CD14-positive monocyte (primary cell): ENCODE data around the gene PI4KA. TPM values are rescaled to one million over a fixed set of nuclear protein-coding genes. Genes with fewer than 3 reads are reported as not detected.
"Not testable (repeated sequence)": the region's sequence is repeated elsewhere in the genome, so short reads cannot be mapped to it uniquely, and the experiment has no call there.

Source experiments
- DNase-seq, 3 donors: peaks; one replicate each; pipeline ENCODE4 v3.0.0-alpha.2; 2011 to 2022
- H2AFZ ChIP-seq: 2 replicates; pipeline ENCODE4 v1.6.0; 2012; ENCODE audit warnings: mild to moderate bottlenecking, low read depth, low read length, inconsistent platforms; ENCODE audit not compliant: insufficient read depth, poor library complexity, severe bottlenecking
- H3K27ac ChIP-seq, 2 donors: 1 replicate in 1 of 2; 2 replicates in 1 of 2; pipeline ENCODE4 v1.5.1; 2012 to 2013; ENCODE audit warnings: low read length in 2 of 2, control low read depth in 1 of 2, inconsistent platforms in 1 of 2, low read depth in 1 of 2, mild to moderate bottlenecking in 1 of 2
- H3K27me3 ChIP-seq, 2 donors: one replicate each; pipeline versions ENCODE4 v1.6.0 to v1.6.1; 2011 to 2013; ENCODE audit warnings: low read length in 2 of 2; ENCODE audit not compliant: control insufficient read depth in 2 of 2, insufficient read depth in 2 of 2
- H3K36me3 ChIP-seq, 2 donors: replicated peaks in 1 of 2; 1 replicate in 1 of 2; 2 replicates in 1 of 2; pipeline versions ENCODE4 v1.5.1 to v1.6.1; 2012 to 2013; ENCODE audit warnings: low read length in 2 of 2, control low read depth in 1 of 2, inconsistent platforms in 1 of 2, mild to moderate bottlenecking in 1 of 2; ENCODE audit not compliant: insufficient read depth in 2 of 2, control insufficient read depth in 1 of 2
- H3K4me1 ChIP-seq, 2 donors: 1 replicate in 1 of 2; 2 replicates in 1 of 2; pipeline versions ENCODE4 v1.5.1 to v1.6.1; 2012 to 2013; ENCODE audit warnings: low read length in 2 of 2, control low read depth in 1 of 2, inconsistent platforms in 1 of 2, mild to moderate bottlenecking in 1 of 2, moderate library complexity in 1 of 2; ENCODE audit not compliant: insufficient read depth in 2 of 2, control insufficient read depth in 1 of 2
- H3K4me2 ChIP-seq: replicated peaks from 2 replicates; pipeline ENCODE3; 2012; ENCODE audit warnings: low read length, moderate library complexity, mild to moderate bottlenecking; ENCODE audit not compliant: poor library complexity, severe bottlenecking; ENCODE audit errors: extremely low read depth
- H3K4me3 ChIP-seq, 3 experiments: fragments of 200-600 bp in 1 of 3; sonication (generic) in 1 of 3; replicated peaks in 1 of 3; 1 replicate in 2 of 3; 2 replicates in 1 of 3; pipeline ENCODE4 v1.5.1; 2011 to 2013; ENCODE audit warnings: low read length in 3 of 3, mild to moderate bottlenecking in 3 of 3, control low read depth in 2 of 3, low read depth in 2 of 3, inconsistent platforms in 1 of 3, moderate library complexity in 1 of 3
- H3K79me2 ChIP-seq: 2 replicates; pipeline ENCODE4 v1.6.0; 2012; ENCODE audit warnings: mild to moderate bottlenecking, control low read depth, inconsistent platforms, low read length, moderate library complexity; ENCODE audit not compliant: insufficient read depth
- H3K9ac ChIP-seq: 2 replicates; pipeline ENCODE4 v1.6.0; 2017; ENCODE audit warnings: low read length, mild to moderate bottlenecking; ENCODE audit not compliant: insufficient read depth, poor library complexity, severe bottlenecking
- H3K9me3 ChIP-seq, 2 donors: replicated peaks in 1 of 2; 1 replicate in 1 of 2; 2 replicates in 1 of 2; pipeline versions ENCODE4 v1.5.1 to v1.6.1; 2012 to 2013; ENCODE audit warnings: low read length in 2 of 2, control low read depth in 1 of 2; ENCODE audit not compliant: control insufficient read depth in 1 of 2, insufficient read depth in 1 of 2
- H4K20me1 ChIP-seq: 2 replicates; pipeline ENCODE4 v1.6.0; 2012; ENCODE audit warnings: mild to moderate bottlenecking, low read length, control low read depth, moderate library complexity; ENCODE audit not compliant: insufficient read depth
- H3K27ac Mint-ChIP-seq, 7 donors: one replicate each; pipeline ENCODE4 v1.8.0; 2020; ENCODE audit warnings: mild to moderate bottlenecking in 7 of 7, mixed read lengths in 7 of 7, moderate library complexity in 6 of 7, inconsistent platforms in 2 of 7
- H3K27me3 Mint-ChIP-seq, 3 donors: one replicate each; pipeline ENCODE4 v1.8.0; 2021 to 2022; ENCODE audit warnings: low read depth in 3 of 3, mild to moderate bottlenecking in 3 of 3, mixed read lengths in 3 of 3, moderate library complexity in 3 of 3, inconsistent platforms in 1 of 3
- H3K36me3 Mint-ChIP-seq, 2 donors: one replicate each; pipeline ENCODE4 v1.8.0; 2020; ENCODE audit warnings: mixed read lengths in 2 of 2, inconsistent platforms in 1 of 2, mild to moderate bottlenecking in 1 of 2
- H3K4me1 Mint-ChIP-seq: one replicate; pipeline ENCODE4 v1.8.0; 2020; ENCODE audit warnings: mild to moderate bottlenecking, mixed read lengths
- H3K4me3 Mint-ChIP-seq, 2 donors: one replicate each; pipeline ENCODE4 v1.8.0; 2020; ENCODE audit warnings: mild to moderate bottlenecking in 2 of 2, mixed read lengths in 2 of 2, moderate library complexity in 1 of 2
- H3K9me3 Mint-ChIP-seq, 7 donors: one replicate each; pipeline ENCODE4 v1.8.0; 2020 to 2022; ENCODE audit warnings: mixed read lengths in 7 of 7, mild to moderate bottlenecking in 6 of 7, moderate library complexity in 6 of 7, inconsistent platforms in 2 of 7
- WGBS: methylation state at CpG from one replicate; pipeline ENCODE4 v1.1.5; 2013; ENCODE audit warnings: missing lambda C conversion rate; ENCODE audit not compliant: insufficient coverage; 5-methylcytosine and 5-hydroxymethylcytosine counted together
- intact Hi-C, 2 donors: fragments of 100-400 bp; cut with micrococcal nuclease; formaldehyde crosslinking; loops; one replicate each; pipeline versions ENCODE4 v1.15.0 to v1.15.1; 2023
- polyA plus RNA-seq, 3 donors: library from polyadenylated mRNA; depleted of rRNA in 1 of 3; unstranded in 2 of 3; stranded (reverse) in 1 of 3; fragments of 300-500 nt in 2 of 3; fragments of >200 nt in 1 of 3; fragmentation: Illumina TruSeq in 2 of 3; gene quantifications; 1 replicate in 2 of 3; 2 replicates in 1 of 3; pipeline ENCODE4 v1.2.3, GENCODE V29; 2012 to 2021
- TF ChIP-seq, protein P1 (sequence below): fragments of 200-600 bp; IDR thresholded peaks from one replicate; pipeline ENCODE4 v1.8.0; 2022; ENCODE audit warnings: antibody characterized with exemption, mild to moderate bottlenecking

PI4KA gene
- polyA plus RNA-seq, 3 donors, result 22.8 to 74.4 (median 38.2) TPM

DNA sequence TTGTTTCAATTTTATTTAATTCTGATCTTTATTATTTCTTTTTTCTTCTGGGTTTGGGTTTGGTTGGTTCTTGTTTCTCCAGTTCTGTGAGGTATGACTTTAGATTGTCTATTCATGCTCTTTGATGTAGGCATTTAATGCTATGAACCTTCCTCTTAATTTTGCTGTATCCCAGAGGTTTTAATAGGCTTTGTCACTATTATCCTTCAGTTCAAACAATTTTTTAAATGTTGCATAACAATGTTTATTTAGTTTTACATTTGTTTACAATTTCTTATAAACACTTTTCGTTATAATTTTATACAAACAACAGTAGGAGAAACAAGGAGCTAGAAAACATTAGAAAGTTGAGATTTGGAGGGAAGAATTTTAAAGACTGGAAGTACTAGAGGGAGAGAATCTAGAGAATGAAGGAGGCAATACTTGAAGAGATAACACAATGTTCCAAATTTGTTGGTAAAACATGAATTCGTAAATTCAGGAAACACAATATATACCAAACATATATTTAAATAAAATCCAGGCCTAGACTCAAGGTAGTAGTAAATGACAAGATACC, 180.8 kb downstream of the PI4KA start:
- no peaks in the 10 kb centered on the region for H3K36me3 ChIP-seq
- H2AFZ ChIP-seq, result no peak overlapping the region
- peaks cover 0 to 2% (median 0%) of the 10 kb centered on the region in 7 donors for H3K9me3 Mint-ChIP-seq
- no peaks in the 10 kb centered on the region for H3K9me3 ChIP-seq
- H3K4me2 ChIP-seq, result no peak overlapping the region
- H3K27ac Mint-ChIP-seq, result no peak overlapping the region
- no peaks in the 10 kb centered on the region for H4K20me1 ChIP-seq
- H3K4me1 Mint-ChIP-seq, result no peaks in the 10 kb centered on the region
- TF ChIP-seq, protein P1, sequence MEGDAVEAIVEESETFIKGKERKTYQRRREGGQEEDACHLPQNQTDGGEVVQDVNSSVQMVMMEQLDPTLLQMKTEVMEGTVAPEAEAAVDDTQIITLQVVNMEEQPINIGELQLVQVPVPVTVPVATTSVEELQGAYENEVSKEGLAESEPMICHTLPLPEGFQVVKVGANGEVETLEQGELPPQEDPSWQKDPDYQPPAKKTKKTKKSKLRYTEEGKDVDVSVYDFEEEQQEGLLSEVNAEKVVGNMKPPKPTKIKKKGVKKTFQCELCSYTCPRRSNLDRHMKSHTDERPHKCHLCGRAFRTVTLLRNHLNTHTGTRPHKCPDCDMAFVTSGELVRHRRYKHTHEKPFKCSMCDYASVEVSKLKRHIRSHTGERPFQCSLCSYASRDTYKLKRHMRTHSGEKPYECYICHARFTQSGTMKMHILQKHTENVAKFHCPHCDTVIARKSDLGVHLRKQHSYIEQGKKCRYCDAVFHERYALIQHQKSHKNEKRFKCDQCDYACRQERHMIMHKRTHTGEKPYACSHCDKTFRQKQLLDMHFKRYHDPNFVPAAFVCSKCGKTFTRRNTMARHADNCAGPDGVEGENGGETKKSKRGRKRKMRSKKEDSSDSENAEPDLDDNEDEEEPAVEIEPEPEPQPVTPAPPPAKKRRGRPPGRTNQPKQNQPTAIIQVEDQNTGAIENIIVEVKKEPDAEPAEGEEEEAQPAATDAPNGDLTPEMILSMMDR, result no peak
- intact Hi-C loops, result no loop called here
- no peak overlapping the region for H3K27ac ChIP-seq
- H3K36me3 Mint-ChIP-seq, result no peaks in the 10 kb centered on the region
- WGBS, result no CpG with 5 or more reads among the region's 2 CpGs
- peaks cover 18 to 31% of the 10 kb centered on the region in 2 donors for H3K27me3 ChIP-seq
- no peak overlapping the region for H3K4me3 ChIP-seq
- peaks cover 25 to 49% (median 28%) of the 10 kb centered on the region in 3 donors for H3K27me3 Mint-ChIP-seq
- H3K9ac ChIP-seq, result no peak overlapping the region
- DNase-seq, result no peak
- H3K4me3 Mint-ChIP-seq, result no peak overlapping the region
- no peaks in the 10 kb centered on the region for H3K79me2 ChIP-seq
- no peaks in the 10 kb centered on the region for H3K4me1 ChIP-seq

DNA sequence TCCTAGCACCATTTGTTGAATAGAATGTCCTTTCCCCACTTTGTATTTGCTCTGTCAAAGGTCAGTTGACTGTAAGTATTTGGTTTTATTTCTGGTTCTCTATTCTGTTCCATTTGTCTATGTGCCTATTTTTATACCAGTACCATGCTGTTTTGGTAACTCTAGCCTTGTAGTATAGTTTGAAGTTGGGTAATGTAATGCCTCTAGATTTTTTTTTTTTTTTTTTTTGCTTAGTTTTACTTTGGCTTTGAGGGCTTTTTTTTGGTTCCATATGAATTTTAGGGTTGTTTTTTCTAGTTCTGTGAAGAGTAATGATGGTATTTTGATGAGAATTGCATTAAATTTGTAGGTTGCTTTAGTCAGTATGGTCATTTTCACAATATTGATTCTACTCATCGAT, 183.0 kb downstream of the PI4KA start:
- H3K9me3 Mint-ChIP-seq, result not testable (repeated sequence)

More for the DNA sequence above, 183.0 kb downstream of the PI4KA start:
- H3K79me2 ChIP-seq, H3K9ac ChIP-seq, H3K27ac Mint-ChIP-seq, H3K4me3 Mint-ChIP-seq, DNase-seq, H3K4me1 ChIP-seq, H3K9me3 ChIP-seq, H3K4me2 ChIP-seq, H4K20me1 ChIP-seq, H3K4me1 Mint-ChIP-seq, H3K4me3 ChIP-seq, H3K36me3 Mint-ChIP-seq, H3K36me3 ChIP-seq, H2AFZ ChIP-seq, intact Hi-C loops, H3K27ac ChIP-seq: not testable (repeated sequence)
- peaks cover 31 to 55% (median 41%) of the 10 kb centered on the region in 3 donors for H3K27me3 Mint-ChIP-seq
- no CpG with 5 or more reads among the region's 1 CpG for WGBS
- peaks cover 28 to 47% of the 10 kb centered on the region in 2 donors for H3K27me3 ChIP-seq
